AG10803 (cell line): ENCODE results near the gene RTL5.
"Not testable (repeated sequence)": the region's sequence is repeated elsewhere in the genome, so short reads cannot be mapped to it uniquely, and the experiment has no call there.

ENCODE experiments used
- DNase-seq: peaks from one replicate; pipeline ENCODE4 v3.0.0; 2010; ENCODE audit warnings: low read depth
- H3K4me3 ChIP-seq: 2 replicates; pipeline ENCODE4 v1.5.1; 2011; ENCODE audit warnings: mild to moderate bottlenecking, low read length, control low read depth
- TF ChIP-seq, protein P1 (sequence below): conservative IDR thresholded peaks from 2 replicates; pipeline ENCODE4 v1.5.1; 2011; ENCODE audit warnings: mild to moderate bottlenecking, low read length, control low read depth, inconsistent platforms

The RTL5 gene

DNA sequence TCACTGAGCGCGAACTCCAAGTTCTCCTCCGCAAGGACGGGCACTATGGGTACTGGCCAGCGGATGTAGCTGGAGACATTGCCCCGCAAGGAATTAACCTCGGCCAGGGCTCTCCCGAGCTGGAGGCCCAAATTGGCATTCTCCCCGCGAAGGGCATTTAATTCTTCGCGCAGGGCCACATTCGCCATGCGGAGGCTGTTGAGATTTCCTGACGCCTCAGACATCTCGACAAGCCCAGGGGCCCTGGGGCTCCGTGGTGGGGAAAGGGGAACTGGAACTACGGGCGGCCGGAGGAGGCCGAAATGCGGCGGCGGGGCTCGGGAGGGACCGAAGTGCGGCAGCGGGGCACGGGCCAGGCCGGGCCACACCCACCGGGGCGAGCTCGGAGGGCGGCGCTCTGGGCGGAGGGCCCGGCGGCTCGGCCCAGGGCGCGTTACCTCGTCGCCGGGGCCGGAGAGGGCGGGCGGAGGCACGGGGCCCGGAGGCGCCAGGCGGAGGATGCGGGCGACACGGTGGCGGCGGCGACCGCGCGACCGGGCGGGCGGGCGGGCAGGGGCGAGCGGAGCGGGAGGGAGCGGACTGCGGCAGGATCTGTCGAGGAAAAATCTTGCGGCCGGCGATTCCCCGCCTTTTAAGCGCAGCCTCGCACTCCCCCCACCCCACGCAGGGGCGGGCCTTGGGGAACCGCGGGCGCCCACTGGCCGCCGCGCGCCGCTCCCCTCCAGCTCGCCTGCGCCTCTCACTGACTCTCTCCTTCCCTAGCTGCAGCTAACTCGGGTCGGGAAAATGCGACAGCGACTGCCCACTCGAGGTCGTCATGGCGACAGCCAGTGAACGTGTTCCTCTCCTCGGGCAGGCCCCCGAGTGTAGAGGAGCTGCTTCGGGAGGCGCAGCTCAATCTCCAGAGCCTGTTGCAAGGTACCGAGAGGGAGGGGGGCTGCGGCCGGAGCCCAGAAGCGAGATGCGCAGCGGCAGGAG is at the start of gene RTL5:
Gene RTL5, minus strand, starts transcription at position 599 of the 978 bp plus-strand sequence.
- peak within 1 kb of the TSS; percentile 64 for H3K4me3 ChIP-seq
- DNase-seq = peak; percentile 89

DNA sequence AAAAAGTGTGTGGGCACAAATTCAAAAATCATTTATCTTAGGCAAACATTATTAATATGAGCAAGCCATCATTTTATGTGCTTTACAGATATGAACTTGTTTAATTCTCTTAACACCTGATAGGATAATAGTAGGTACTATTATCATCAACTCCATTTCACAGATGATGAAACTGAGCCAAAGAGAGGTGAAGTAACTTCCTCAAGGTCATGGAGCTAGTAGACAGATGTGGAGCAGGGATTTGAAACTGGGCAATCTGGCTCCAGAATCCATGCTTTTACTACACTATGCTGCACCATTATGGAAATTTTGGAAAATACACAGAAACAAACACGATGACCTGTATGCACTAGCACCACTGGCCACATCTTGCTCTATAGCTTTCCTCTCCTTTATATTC is 48.8 kb upstream of the RTL5 start:
- no peak for DNase-seq
- TF ChIP-seq, protein P1, sequence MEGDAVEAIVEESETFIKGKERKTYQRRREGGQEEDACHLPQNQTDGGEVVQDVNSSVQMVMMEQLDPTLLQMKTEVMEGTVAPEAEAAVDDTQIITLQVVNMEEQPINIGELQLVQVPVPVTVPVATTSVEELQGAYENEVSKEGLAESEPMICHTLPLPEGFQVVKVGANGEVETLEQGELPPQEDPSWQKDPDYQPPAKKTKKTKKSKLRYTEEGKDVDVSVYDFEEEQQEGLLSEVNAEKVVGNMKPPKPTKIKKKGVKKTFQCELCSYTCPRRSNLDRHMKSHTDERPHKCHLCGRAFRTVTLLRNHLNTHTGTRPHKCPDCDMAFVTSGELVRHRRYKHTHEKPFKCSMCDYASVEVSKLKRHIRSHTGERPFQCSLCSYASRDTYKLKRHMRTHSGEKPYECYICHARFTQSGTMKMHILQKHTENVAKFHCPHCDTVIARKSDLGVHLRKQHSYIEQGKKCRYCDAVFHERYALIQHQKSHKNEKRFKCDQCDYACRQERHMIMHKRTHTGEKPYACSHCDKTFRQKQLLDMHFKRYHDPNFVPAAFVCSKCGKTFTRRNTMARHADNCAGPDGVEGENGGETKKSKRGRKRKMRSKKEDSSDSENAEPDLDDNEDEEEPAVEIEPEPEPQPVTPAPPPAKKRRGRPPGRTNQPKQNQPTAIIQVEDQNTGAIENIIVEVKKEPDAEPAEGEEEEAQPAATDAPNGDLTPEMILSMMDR = no peak
- peak overlapping the region; percentile 61; the same call in 1 of the 2 replicates for H3K4me3 ChIP-seq

More for the DNA sequence above, at the start of gene RTL5:
- TF ChIP-seq, protein P1 = no peak

DNA sequence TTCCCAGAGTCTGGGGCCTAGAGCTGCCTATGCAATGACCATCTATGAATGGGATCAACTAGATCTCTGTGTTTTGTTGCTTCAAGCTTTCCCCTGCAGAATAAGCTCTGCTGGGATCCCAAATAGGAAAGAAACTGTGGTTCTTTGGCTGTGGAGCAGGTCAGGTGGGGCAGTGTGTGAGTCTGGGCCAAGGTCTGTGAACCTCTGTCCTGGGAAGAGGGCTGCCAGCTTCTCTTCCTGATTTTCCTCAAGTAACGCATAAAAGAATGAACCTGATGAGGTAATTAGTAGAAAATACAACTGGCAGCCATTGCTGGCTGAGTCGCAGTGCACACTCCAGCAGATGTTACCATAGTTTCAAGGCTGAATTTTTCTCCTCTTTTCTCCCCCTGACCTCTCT is 45.3 kb upstream of the RTL5 start:
- no peak overlapping the region for H3K4me3 ChIP-seq
- no peak for DNase-seq
- TF ChIP-seq, protein P1 = no peak

DNA sequence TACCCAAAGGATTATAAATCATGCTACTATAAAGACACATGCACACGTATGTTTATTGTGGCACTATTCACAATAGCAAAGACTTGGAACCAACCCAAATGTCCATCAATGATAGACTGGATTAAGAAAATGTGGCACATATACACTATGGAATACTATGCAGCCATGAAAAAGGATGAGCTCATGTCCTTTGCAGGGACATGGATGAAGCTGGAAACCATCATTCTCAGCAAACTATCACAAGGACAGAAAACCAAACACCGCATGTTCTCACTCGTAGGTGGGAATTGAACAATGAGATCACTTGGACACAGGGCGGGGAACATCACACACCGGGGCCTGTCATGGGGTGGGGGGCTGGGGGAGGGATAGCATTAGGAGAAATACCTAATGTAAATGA is 44.6 kb upstream of the RTL5 start:
- not testable (repeated sequence) for H3K4me3 ChIP-seq, DNase-seq

DNA sequence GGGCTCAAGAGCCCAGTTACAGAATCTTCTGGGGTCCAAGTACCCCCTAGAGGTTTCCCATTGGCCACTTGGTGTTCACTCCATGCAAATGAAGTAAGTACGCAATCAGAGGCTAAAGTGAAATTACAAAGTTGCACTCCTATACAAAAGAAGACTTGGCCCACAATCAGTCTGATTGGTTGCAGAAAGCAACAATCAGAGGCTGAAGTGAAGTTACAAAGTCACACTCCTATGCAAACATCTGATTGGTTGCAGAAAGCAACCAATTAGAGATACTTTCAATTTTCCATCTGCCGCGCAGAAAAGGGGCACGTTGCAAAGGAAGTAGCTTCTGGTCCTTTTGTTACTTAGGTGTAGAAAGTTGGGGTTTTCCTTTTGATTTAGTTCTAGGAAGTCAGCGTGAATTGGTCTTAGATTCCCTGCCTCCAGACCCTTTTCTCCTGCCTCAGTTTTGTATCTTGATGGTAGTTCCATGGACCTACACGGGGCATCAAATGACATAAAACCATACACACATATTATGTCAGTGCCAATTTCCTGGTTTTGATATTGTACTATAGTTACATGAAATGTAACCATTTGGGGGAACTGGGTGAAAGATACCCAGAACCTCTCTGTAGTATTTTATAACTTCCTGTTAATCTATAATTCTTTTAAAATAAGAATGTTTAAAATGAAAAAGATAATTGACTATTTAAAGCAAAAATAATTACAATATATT is 37.5 kb upstream of the RTL5 start:
- DNase-seq = peak; percentile 38
- TF ChIP-seq, protein P1 = no peak
- H3K4me3 ChIP-seq = peak overlapping the region; percentile 24

DNA sequence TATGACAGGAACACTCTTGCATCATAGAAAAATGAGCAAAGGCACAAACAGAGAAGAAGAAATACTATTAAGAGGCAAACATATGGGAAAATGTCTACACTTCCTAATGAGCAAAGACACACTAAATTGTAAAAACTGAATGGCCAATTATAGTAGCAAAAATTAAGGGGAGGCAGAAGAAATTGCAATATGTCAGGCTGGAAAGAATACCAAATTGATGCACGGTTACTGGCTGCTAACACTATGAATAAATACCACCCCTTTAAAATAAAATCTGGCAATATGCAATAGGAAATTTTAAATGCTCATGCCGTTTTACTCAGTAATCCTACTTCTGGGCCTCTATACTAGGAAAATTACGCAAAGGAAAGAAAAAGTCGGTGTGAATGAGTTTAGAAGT is 33.8 kb upstream of the RTL5 start:
- H3K4me3 ChIP-seq = no peak overlapping the region
- DNase-seq = no peak
- TF ChIP-seq, protein P1 = no peak

DNA sequence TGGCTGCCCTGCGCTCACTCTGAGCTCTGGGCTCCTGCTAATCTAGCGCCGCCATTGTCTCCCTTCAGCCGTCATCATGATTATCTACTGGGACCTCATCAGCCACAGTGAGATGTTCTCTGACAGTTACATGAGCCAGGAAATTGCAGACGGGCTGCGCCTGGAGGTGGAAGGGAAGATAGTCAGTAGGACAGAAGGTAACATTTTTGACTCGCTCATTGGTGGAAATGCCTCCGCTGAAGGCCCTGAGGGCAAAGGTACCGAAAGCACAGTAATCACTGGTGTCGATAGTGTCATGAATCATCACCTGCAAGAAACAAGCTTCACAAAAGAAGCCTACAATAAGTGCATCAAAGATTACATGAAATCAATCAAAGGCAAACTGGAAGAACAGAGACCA is 28.1 kb upstream of the RTL5 start:
- TF ChIP-seq, protein P1 = no peak
- no peak for DNase-seq
- H3K4me3 ChIP-seq = no peak overlapping the region
